Measurements from ENCODE around the gene OSBPL5.

OSBPL5 gene

GRCh38 chr11:3087821-3088800 lies 77.0 kb downstream of the OSBPL5 start:
- Histone ChIP-seq H3K4me1 (ENCODE audit: control insufficient read depth, insufficient read depth, low read length) (no peaks in the 10 kb centered on the region), H3K36me3 (ENCODE audit: control insufficient read depth in 2 of 2, insufficient read depth in 1 of 2, low read length in 2 of 2) (peaks cover 0 to 7% of the 10 kb centered on the region in 2 experiments; a peak in 1 of 3 replicates), H3K27ac (ENCODE audit: extremely low read depth, low read depth, low read length) (no peak overlapping the region), H3K9me3 (ENCODE audit: control insufficient read depth, insufficient read depth, low read depth, low read length) (no peaks in the 10 kb centered on the region), H3K4me3 (ENCODE audit: low read depth, low read length) (no peak overlapping the region)
- ChIA-PET POLR2A (no interaction called here), CTCF (interaction anchor here (0.7 to 7.3 kb wide), 6 partner anchors 12 to 158 kb away, joined by 3 to 144 read pairs (median 4); no protein-coding TSS in a partner anchor)
- TF ChIP-seq, protein P1, sequence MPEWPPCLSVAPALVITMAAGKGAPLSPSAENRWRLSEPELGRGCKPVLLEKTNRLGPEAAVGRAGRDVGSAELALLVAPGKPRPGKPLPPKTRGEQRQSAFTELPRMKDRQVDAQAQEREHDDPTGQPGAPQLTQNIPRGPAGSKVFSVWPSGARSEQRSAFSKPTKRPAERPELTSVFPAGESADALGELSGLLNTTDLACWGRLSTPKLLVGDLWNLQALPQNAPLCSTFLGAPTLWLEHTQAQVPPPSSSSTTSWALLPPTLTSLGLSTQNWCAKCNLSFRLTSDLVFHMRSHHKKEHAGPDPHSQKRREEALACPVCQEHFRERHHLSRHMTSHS (tag by site-specific recombination; IDR thresholded peaks at IDR 0.05): no peak
- TF ChIP-seq SALL2 (tag by site-specific recombination; IDR thresholded peaks at IDR 0.05; ENCODE audit: borderline replicate concordance) (no peak), ZSCAN16 (tag by site-specific recombination; IDR thresholded peaks at IDR 0.05) (no peak), ZNF37A (tag by site-specific recombination; IDR thresholded peaks at IDR 0.05) (no peak), ZNF2 (tag by site-specific recombination; IDR thresholded peaks at IDR 0.05) (no peak), ZNF76 (tag by site-specific recombination; IDR thresholded peaks at IDR 0.05; ENCODE audit: borderline replicate concordance, low read depth) (no peak), SP2 (tag by site-specific recombination; IDR thresholded peaks at IDR 0.05) (no peak), ZNF169 (tag by site-specific recombination; IDR thresholded peaks at IDR 0.05) (no peak), ZNF629 (tag by site-specific recombination; IDR thresholded peaks at IDR 0.05) (no peak), ZNF239 (tag by site-specific recombination; IDR thresholded peaks at IDR 0.05) (no peak), MEIS1 (CRISPR knock-in tag; IDR thresholded peaks at IDR 0.05; ENCODE audit: borderline replicate concordance) (no peak), KLF16 (tag by site-specific recombination; IDR thresholded peaks at IDR 0.05) (no peak), ZNF791 (tag by site-specific recombination; IDR thresholded peaks at IDR 0.05) (no peak), ZNF768 (tag by site-specific recombination; IDR thresholded peaks at IDR 0.05) (no peak)
- TF ChIP-seq, protein P2, sequence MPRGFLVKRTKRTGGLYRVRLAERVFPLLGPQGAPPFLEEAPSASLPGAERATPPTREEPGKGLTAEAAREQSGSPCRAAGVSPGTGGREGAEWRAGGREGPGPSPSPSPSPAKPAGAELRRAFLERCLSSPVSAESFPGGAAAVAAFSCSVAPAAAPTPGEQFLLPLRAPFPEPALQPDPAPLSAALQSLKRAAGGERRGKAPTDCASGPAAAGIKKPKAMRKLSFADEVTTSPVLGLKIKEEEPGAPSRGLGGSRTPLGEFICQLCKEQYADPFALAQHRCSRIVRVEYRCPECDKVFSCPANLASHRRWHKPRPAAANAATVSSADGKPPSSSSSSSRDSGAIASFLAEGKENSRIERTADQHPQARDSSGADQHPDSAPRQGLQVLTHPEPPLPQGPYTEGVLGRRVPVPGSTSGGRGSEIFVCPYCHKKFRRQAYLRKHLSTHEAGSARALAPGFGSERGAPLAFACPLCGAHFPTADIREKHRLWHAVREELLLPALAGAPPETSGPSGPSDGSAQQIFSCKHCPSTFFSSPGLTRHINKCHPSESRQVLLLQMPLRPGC (tag by site-specific recombination; IDR thresholded peaks at IDR 0.05): no peak
- TF ChIP-seq, protein P3, sequence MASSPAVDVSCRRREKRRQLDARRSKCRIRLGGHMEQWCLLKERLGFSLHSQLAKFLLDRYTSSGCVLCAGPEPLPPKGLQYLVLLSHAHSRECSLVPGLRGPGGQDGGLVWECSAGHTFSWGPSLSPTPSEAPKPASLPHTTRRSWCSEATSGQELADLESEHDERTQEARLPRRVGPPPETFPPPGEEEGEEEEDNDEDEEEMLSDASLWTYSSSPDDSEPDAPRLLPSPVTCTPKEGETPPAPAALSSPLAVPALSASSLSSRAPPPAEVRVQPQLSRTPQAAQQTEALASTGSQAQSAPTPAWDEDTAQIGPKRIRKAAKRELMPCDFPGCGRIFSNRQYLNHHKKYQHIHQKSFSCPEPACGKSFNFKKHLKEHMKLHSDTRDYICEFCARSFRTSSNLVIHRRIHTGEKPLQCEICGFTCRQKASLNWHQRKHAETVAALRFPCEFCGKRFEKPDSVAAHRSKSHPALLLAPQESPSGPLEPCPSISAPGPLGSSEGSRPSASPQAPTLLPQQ (tag by site-specific recombination; IDR thresholded peaks at IDR 0.05): no peak

GRCh38 chr11:3087373-3087772 lies 77.7 kb downstream of the OSBPL5 start:
- Histone ChIP-seq H3K4me3 (ENCODE audit: low read depth, low read length) (no peak overlapping the region), H3K4me1 (ENCODE audit: control insufficient read depth, insufficient read depth, low read length) (no peaks in the 10 kb centered on the region), H3K9me3 (ENCODE audit: control insufficient read depth, insufficient read depth, low read depth, low read length) (no peaks in the 10 kb centered on the region), H3K27ac (ENCODE audit: extremely low read depth, low read depth, low read length) (no peak overlapping the region), H3K36me3 (ENCODE audit: control insufficient read depth in 2 of 2, insufficient read depth in 1 of 2, low read length in 2 of 2) (peaks cover 0 to 6% of the 10 kb centered on the region in 2 experiments; a peak in 1 of 3 replicates)
- POLR2A ChIA-PET: no interaction called here
- TF ChIP-seq, protein P4, sequence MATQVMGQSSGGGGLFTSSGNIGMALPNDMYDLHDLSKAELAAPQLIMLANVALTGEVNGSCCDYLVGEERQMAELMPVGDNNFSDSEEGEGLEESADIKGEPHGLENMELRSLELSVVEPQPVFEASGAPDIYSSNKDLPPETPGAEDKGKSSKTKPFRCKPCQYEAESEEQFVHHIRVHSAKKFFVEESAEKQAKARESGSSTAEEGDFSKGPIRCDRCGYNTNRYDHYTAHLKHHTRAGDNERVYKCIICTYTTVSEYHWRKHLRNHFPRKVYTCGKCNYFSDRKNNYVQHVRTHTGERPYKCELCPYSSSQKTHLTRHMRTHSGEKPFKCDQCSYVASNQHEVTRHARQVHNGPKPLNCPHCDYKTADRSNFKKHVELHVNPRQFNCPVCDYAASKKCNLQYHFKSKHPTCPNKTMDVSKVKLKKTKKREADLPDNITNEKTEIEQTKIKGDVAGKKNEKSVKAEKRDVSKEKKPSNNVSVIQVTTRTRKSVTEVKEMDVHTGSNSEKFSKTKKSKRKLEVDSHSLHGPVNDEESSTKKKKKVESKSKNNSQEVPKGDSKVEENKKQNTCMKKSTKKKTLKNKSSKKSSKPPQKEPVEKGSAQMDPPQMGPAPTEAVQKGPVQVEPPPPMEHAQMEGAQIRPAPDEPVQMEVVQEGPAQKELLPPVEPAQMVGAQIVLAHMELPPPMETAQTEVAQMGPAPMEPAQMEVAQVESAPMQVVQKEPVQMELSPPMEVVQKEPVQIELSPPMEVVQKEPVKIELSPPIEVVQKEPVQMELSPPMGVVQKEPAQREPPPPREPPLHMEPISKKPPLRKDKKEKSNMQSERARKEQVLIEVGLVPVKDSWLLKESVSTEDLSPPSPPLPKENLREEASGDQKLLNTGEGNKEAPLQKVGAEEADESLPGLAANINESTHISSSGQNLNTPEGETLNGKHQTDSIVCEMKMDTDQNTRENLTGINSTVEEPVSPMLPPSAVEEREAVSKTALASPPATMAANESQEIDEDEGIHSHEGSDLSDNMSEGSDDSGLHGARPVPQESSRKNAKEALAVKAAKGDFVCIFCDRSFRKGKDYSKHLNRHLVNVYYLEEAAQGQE (tag by site-specific recombination; IDR thresholded peaks at IDR 0.05): no peak
- CTCF ChIA-PET: interaction anchor here (7.3 kb wide), 1 partner anchor 50 kb away, joined by 144 read pairs; no protein-coding TSS in a partner anchor

Measured in HEK293 (cell line).